Mucosa of descending colon (tissue), 3 donors: ENCODE data around the gene PRKAR1A. TPM values are rescaled to one million over a fixed set of nuclear protein-coding genes. Genes with fewer than 3 reads are reported as not detected.

ENCODE experiments used
- ATAC-seq: fragments of 200-7000 bp; cut with Tn5 transposase; one replicate; pipeline ENCODE4 v1.9.1; 2020; ENCODE audit warnings: mild to moderate bottlenecking, moderate library complexity
- DNase-seq, 3 donors: peaks; one replicate each; pipeline ENCODE4 v3.0.0-alpha.2; 2020
- H3K36me3 ChIP-seq: fragments of 200-600 bp; one replicate; pipeline ENCODE4 v1.8.0; 2021; ENCODE audit warnings: low read depth, mild to moderate bottlenecking
- H3K4me1 ChIP-seq: fragments of 200-600 bp; one replicate; pipeline ENCODE4 v1.8.0; 2021; ENCODE audit warnings: low read depth, mild to moderate bottlenecking
- H3K4me3 ChIP-seq: fragments of 200-600 bp; one replicate; pipeline ENCODE4 v1.8.0; 2021; ENCODE audit warnings: mild to moderate bottlenecking
- H3K9me3 ChIP-seq: fragments of 200-600 bp; one replicate; pipeline ENCODE4 v1.8.0; 2021; ENCODE audit warnings: mild to moderate bottlenecking
- CTCF ChIP-seq: fragments of 200-600 bp; IDR thresholded peaks from one replicate; pipeline ENCODE4 v1.8.0; 2022; ENCODE audit warnings: antibody characterized with exemption, mild to moderate bottlenecking
- intact Hi-C, 2 donors: fragments of 100-400 bp; cut with DNase I in 1 of 2; cut with micrococcal nuclease in 1 of 2; formaldehyde crosslinking; loops; one replicate each; pipeline versions ENCODE4 v1.11.0 to v1.11.1; 2022; cut with DNase I, micrococcal nuclease
- total RNA-seq, 3 donors: library from RNA; stranded (reverse); fragmentation: NEBNext Ultra II Directional in 2 of 3; extraction: Animal tissue kit (Norgen Biotek cat#: 25700) in 2 of 3; gene quantifications; one replicate each; pipeline versions ENCODE4 v1.2.1 to v1.2.4, GENCODE V29; 2021 to 2023
- donor health status: DM: no; HTN: no; CAD: no; lungs with moderate emphysema.
- donor health status: DM: no; HTN: no; CAD: no.
- donor health status: DM: no; HTN: yes; CAD: no.

The PRKAR1A gene
- total RNA-seq, 3 donors from 2014 or later, result 132 to 238 (median 147) TPM

GRCh38 chr17:68600067-68600930 is 88.1 kb downstream of the PRKAR1A start:
- no peak for TF ChIP-seq CTCF
- peak; percentile 56 for ATAC-seq
- peak in 2 of 3 donors; percentile 36 to 54 for DNase-seq
- intact Hi-C loops, result no loop called here
- Histone ChIP-seq H3K9me3 (no peaks in the 10 kb centered on the region), H3K4me3 (no peak overlapping the region), H3K36me3 (no peaks in the 10 kb centered on the region), H3K4me1 (peaks cover 17% of the 10 kb centered on the region)

Other genes with a start within 250 kb of the PRKAR1A start
- gene SLC16A6, start 221.3 kb upstream of the PRKAR1A start, total RNA-seq, result under 1 TPM; 0.14 to 0.47 (median 0.34) TPM
- gene ARSG, start 220.9 kb upstream of the PRKAR1A start, total RNA-seq, result 1 to 10 TPM; 1.7 to 3.1 (median 2.1) TPM
- 10 to 100 TPM; 56.0 to 99.3 (median 99.0) TPM for gene WIPI1, start 54.9 kb upstream of the PRKAR1A start, total RNA-seq
- gene FAM20A, start 88.9 kb downstream of the PRKAR1A start, total RNA-seq, result 1 to 10 TPM; 1.9 to 6.1 (median 5.8) TPM